GM12873 (cell line): Measurements from ENCODE around the gene SRBD1.
A peak's percentile ranks its signal among the peaks of the same experiment; 100 is the strongest.

Experiments used
- TF ChIP-seq, protein P1 (sequence below): IDR thresholded peaks from 2 replicates; pipeline ENCODE4 v1.5.1; 2012; ENCODE audit warnings: low read depth, mild to moderate bottlenecking, moderate library complexity, low read length, control low read depth; ENCODE audit not compliant: insufficient read depth; ENCODE audit errors: missing control alignments

The SRBD1 gene

DNA sequence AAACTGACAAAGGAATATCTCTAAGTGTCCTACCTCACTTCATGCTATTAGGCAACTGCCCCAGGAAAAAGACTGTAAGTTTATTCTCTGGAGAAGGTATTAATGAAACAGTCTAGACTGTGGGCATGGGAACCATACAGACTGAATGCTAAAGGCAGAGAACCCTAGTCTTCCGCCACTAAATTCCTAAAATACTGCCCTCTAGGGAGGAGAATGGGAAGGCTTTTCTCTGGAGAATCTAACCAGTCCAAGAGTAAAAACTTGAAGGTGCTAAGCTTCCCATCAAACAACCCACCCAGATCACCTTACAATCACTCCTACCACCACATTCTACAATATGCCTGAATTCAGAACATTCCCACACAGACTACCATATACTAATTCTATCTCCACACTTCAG, 3.4 kb downstream of the SRBD1 start:
- TF ChIP-seq, protein P1, sequence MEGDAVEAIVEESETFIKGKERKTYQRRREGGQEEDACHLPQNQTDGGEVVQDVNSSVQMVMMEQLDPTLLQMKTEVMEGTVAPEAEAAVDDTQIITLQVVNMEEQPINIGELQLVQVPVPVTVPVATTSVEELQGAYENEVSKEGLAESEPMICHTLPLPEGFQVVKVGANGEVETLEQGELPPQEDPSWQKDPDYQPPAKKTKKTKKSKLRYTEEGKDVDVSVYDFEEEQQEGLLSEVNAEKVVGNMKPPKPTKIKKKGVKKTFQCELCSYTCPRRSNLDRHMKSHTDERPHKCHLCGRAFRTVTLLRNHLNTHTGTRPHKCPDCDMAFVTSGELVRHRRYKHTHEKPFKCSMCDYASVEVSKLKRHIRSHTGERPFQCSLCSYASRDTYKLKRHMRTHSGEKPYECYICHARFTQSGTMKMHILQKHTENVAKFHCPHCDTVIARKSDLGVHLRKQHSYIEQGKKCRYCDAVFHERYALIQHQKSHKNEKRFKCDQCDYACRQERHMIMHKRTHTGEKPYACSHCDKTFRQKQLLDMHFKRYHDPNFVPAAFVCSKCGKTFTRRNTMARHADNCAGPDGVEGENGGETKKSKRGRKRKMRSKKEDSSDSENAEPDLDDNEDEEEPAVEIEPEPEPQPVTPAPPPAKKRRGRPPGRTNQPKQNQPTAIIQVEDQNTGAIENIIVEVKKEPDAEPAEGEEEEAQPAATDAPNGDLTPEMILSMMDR = peak; percentile 38

DNA sequence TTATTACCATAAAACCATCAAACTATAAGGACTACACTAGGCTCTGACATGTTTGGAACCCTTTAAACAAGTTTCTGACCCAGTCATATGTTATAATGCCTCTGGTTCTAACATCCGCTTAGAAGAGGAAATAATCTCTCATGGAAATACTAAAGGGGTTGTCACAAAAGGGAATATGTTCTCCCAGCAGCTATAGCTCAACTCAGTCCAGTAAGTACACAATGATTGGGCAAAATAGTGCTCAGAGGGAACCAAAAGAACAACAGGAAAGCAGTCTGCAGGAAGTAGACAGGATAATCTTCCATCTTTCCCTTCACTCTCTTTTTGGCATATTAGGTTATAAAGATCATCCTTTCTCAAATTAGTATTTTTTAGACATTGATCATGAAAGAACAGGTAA, 4.3 kb downstream of the SRBD1 start:
- TF ChIP-seq, protein P1 = no peak

DNA sequence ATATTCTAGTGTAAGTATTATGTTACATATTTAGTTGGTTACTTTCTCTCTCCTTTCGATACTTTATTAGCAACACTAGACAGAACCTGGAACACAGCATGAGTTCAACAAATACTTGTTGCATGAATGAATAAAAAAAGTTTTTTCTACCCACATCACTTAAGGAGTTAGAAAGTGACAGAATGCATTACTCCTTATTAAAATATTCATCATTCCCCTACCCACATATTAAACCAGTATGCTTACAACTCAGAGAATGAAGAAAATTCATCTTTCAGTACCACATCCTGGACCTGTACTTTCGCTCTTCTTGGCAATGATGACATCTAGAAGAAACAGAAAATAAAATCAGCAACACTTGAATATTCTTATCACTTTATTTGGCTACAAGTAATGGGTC, 6.0 kb downstream of the SRBD1 start:
- TF ChIP-seq, protein P1 = no peak

DNA sequence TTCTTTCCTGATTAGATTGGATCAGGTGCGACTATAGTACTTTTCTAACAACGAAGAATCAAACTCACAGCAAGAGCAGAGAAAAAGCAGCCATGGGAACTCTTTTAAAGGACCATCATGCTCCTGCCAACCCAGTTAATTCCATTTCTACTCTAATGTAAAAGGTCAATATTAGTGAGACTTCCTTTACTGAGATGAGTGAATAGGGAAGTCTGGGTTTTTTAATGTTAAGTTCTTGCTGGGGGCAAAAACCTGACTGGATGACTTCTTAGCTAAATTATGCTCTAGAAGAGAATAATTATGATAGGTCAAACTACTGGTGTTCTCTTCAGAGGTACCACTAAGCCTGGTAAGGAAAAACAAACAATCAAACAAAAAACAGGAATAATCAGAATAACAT, 8.4 kb downstream of the SRBD1 start:
- TF ChIP-seq, protein P1 = no peak

DNA sequence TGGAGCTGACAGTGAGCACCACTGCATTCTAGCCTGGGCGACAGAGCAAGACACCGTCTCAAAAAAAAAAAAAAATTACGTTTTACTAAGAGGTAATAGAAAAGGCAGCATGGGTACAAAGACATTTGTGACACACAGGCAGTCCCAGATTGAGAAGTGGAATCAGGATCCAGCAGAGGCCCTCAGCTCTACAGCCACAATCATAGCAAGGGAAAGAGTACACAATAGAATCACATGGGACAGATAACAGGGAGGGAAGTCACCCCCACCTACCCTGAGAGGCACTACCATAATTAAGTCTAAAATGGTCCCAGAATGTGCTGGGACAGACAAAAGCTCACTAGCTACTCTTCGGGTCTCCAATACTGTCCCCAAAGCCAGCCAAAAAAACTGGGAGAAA, 12.5 kb downstream of the SRBD1 start:
- TF ChIP-seq, protein P1 = no peak

DNA sequence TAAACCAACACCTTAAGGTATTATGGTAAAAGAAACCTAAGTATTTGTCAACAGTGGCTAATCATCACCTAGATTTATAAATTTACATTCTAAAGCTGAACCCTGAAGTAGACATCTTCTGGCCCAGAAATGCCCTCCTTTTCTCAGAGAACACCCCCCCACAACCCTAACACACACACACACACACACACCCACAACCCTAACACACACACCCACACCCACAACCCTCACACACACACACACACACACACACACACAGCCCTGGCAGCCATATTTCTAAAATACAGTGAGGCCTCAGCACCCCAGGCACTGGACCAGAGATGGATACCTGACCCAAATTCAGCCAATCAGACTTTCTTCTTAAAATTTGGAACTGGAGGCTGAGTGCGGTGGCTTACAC, 14.3 kb downstream of the SRBD1 start:
- TF ChIP-seq, protein P1 = no peak

DNA sequence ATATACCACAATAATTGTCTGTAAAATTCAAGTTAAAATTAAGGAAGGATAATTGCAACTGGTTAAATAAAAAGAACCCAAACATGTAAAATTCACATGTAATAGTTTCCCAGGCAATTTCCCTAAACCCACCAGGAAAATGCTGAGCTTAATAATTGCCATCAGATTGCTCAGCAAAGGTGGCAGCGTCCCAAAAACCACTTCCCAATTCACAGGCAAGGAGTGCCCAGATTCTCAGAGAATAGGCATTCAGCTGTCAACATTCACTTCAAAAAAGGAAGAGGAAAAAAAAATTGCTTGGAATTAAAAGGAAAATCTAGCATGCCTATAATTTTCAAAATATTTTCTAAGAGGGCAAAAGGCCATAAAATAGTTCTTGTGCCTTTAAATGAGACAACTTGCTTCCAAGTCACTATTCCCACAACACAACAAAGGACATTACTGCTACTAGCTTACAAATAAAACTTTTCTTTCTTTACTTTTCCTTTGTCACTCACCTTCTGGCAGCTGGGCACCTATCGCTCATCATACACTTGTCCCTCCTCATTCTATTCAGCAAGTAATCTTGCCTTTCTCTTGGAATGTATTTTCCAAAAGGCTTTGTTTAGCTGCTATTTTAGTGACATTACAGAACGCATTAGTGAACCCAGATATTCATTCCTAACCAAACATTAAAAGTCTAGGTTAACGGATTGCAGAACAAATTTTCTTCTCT, 15.2 kb downstream of the SRBD1 start:
- TF ChIP-seq, protein P1 = no peak
